Neural cell (in vitro differentiated cells): Measurements from ENCODE around the gene PRKAG2. TPM values are rescaled to one million over a fixed set of nuclear protein-coding genes. Genes with fewer than 3 reads are reported as not detected.

Source experiments
- H2AFZ ChIP-seq: fragments of 200-600, 300-800 bp; sonication (generic), shearing (Covaris generic); 2 replicates; pipeline ENCODE4 v1.6.0; 2014; ENCODE audit warnings: low read depth, mild to moderate bottlenecking, antibody characterized with exemption, low read length, moderate library complexity
- H3F3A ChIP-seq: fragments of 200-600 bp; shearing (Covaris generic); 2 replicates; pipeline ENCODE4 v1.6.1; 2016; ENCODE audit warnings: mild to moderate bottlenecking, moderate library complexity, mixed read lengths, antibody characterized with exemption, low read length; ENCODE audit not compliant: insufficient read depth, poor library complexity, severe bottlenecking
- H3K27ac ChIP-seq: fragments of 200-600, 300-800 bp; sonication (generic), shearing (Covaris generic); 2 replicates; pipeline ENCODE4 v1.5.1; 2014; ENCODE audit warnings: mild to moderate bottlenecking, low read length, moderate library complexity
- H3K27me3 ChIP-seq: fragments of 300-800, 200-600 bp; sonication (generic), shearing (Covaris generic); 2 replicates; pipeline ENCODE4 v1.6.0; 2014; ENCODE audit warnings: mild to moderate bottlenecking, low read depth, low read length, moderate library complexity; ENCODE audit not compliant: insufficient read depth
- H3K36me3 ChIP-seq: fragments of 300-800, 200-600 bp; sonication (generic), shearing (Covaris generic); 2 replicates; pipeline ENCODE4 v1.5.1; 2014; ENCODE audit warnings: mild to moderate bottlenecking, antibody characterized with exemption, low read length, moderate library complexity; ENCODE audit not compliant: insufficient read depth
- H3K4me2 ChIP-seq: fragments of 300-800, 200-600 bp; sonication (generic), shearing (Covaris generic); 2 replicates; pipeline ENCODE4 v1.6.0; 2014; ENCODE audit warnings: mild to moderate bottlenecking, low read length
- H3K4me3 ChIP-seq: fragments of 300-800, 200-600 bp; sonication (generic), shearing (Covaris generic); 2 replicates; pipeline ENCODE4 v1.5.1; 2014; ENCODE audit warnings: mild to moderate bottlenecking, low read length, moderate library complexity
- H3K79me2 ChIP-seq: fragments of 200-600 bp; shearing (Covaris generic); replicated peaks from 2 replicates; pipeline ENCODE4 v1.6.0; 2014; ENCODE audit warnings: mild to moderate bottlenecking, low read length, moderate library complexity; ENCODE audit not compliant: insufficient read depth
- H3K9ac ChIP-seq: fragments of 300-800, 200-600 bp; sonication (generic), shearing (Covaris generic); 2 replicates; pipeline ENCODE4 v1.6.1; 2016; ENCODE audit warnings: mild to moderate bottlenecking, low read length, mixed read lengths
- H3K9me2 ChIP-seq: fragments of 200-600 bp; shearing (Covaris generic); 2 replicates; pipeline ENCODE4 v1.6.1; 2016; ENCODE audit warnings: mild to moderate bottlenecking, low read length, mixed read lengths; ENCODE audit not compliant: insufficient read depth
- H3K9me3 ChIP-seq: fragments of 200-600, 300-800 bp; sonication (generic), shearing (Covaris generic); 2 replicates; pipeline ENCODE4 v1.6.1; 2016; ENCODE audit warnings: mild to moderate bottlenecking, mixed run types, low read length, moderate library complexity, mixed read lengths
- H4K20me1 ChIP-seq: fragments of 200-600 bp; shearing (Covaris generic); 2 replicates; pipeline ENCODE4 v1.6.1; 2016; ENCODE audit warnings: mild to moderate bottlenecking, mixed run types; ENCODE audit not compliant: insufficient read depth
- EP300 ChIP-seq: fragments of 450-650 bp; conservative IDR thresholded peaks from 2 replicates; pipeline ENCODE4 v1.6.1; 2014; ENCODE audit warnings: antibody characterized with exemption, mild to moderate bottlenecking, moderate library complexity; ENCODE audit not compliant: poor library complexity, severe bottlenecking
- EZH2 ChIP-seq: fragments of 200-600, 300-800 bp; shearing (Covaris generic), sonication (generic); IDR thresholded peaks from 2 replicates; pipeline ENCODE4 v1.6.1; 2014; ENCODE audit warnings: antibody characterized with exemption, low read length, borderline replicate concordance, mild to moderate bottlenecking; ENCODE audit not compliant: insufficient read depth, poor library complexity, severe bottlenecking
- MXI1 ChIP-seq: fragments of 450-650 bp; conservative IDR thresholded peaks from 2 replicates; pipeline ENCODE4 v1.6.1; 2014; ENCODE audit warnings: antibody characterized with exemption, mild to moderate bottlenecking; ENCODE audit not compliant: poor library complexity, severe bottlenecking
- POLR2AphosphoS5 ChIP-seq: IDR thresholded peaks from 2 replicates; pipeline ENCODE4 v1.6.1; 2012
- RAD21 ChIP-seq: fragments of 450-650 bp; conservative IDR thresholded peaks from 2 replicates; pipeline ENCODE4 v1.6.1; 2014; ENCODE audit warnings: antibody characterized with exemption, mild to moderate bottlenecking, moderate library complexity
- SMC3 ChIP-seq: fragments of 450-650 bp; conservative IDR thresholded peaks from 2 replicates; pipeline ENCODE4 v1.6.1; 2014; ENCODE audit warnings: antibody characterized with exemption, mild to moderate bottlenecking, moderate library complexity; ENCODE audit not compliant: poor library complexity
- TAF1 ChIP-seq: IDR thresholded peaks from 2 replicates; pipeline ENCODE4 v1.6.1; 2012; ENCODE audit warnings: low read depth
- polyA plus RNA-seq: library from polyadenylated mRNA; depleted of rRNA; stranded (reverse); fragments of >200 nt; gene quantifications from 2 replicates; pipeline ENCODE4 v1.2.3, GENCODE V29; 2014
- TF ChIP-seq, protein P1 (sequence below): fragments of 450-650 bp; IDR thresholded peaks from 2 replicates; pipeline ENCODE4 v1.5.1; 2014; ENCODE audit warnings: antibody characterized with exemption, mild to moderate bottlenecking, moderate library complexity; ENCODE audit not compliant: poor library complexity, severe bottlenecking
- TF ChIP-seq, protein P2 (sequence below): IDR thresholded peaks from 2 replicates; pipeline ENCODE4 v1.6.1; 2012; ENCODE audit warnings: borderline replicate concordance

Gene PRKAG2
- polyA plus RNA-seq, 1 donor from 2014 or later: 22.9 TPM

DNA sequence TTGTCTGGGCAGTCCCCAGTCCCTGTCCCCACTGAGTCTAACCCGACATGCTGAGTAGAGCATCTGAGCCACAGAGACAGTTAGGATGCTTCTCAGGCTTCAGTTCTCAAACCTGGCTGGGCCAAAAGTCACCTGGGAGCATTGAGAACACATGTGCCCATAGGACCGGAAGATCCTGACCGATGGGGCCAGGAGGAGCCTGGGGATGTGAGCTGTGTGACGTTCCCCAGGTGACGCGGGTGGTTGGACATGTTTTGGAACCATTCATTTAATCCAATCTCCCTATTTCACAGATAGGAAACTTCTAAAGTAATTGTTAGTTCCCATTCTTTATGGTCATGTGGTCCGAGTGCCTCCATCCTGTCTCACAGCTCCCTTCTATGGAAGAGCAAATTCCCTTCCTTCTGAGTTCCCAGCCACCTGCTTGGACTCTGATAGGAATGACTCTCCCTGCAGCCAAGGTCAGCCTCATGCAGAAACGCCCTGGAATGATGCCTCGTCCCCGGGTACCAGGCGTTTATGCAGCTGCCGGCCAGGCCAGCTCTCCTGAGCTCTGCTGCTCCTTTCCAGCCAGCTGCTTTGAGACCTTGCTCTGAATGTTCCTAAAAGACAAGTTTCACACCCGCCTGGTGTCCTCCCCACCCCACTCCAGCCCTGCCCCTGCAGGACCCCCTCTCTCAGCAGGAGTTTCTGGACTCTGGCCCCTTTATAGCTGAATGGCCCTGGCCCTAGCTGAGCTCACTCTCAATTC lies 190.7 kb downstream of the PRKAG2 start:
- no peaks in the 10 kb centered on the region for H3K27me3 ChIP-seq
- TF ChIP-seq, protein P1, sequence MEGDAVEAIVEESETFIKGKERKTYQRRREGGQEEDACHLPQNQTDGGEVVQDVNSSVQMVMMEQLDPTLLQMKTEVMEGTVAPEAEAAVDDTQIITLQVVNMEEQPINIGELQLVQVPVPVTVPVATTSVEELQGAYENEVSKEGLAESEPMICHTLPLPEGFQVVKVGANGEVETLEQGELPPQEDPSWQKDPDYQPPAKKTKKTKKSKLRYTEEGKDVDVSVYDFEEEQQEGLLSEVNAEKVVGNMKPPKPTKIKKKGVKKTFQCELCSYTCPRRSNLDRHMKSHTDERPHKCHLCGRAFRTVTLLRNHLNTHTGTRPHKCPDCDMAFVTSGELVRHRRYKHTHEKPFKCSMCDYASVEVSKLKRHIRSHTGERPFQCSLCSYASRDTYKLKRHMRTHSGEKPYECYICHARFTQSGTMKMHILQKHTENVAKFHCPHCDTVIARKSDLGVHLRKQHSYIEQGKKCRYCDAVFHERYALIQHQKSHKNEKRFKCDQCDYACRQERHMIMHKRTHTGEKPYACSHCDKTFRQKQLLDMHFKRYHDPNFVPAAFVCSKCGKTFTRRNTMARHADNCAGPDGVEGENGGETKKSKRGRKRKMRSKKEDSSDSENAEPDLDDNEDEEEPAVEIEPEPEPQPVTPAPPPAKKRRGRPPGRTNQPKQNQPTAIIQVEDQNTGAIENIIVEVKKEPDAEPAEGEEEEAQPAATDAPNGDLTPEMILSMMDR: no peak
- TF ChIP-seq SMC3: no peak
- no peak for TF ChIP-seq EP300
- TF ChIP-seq, protein P2, sequence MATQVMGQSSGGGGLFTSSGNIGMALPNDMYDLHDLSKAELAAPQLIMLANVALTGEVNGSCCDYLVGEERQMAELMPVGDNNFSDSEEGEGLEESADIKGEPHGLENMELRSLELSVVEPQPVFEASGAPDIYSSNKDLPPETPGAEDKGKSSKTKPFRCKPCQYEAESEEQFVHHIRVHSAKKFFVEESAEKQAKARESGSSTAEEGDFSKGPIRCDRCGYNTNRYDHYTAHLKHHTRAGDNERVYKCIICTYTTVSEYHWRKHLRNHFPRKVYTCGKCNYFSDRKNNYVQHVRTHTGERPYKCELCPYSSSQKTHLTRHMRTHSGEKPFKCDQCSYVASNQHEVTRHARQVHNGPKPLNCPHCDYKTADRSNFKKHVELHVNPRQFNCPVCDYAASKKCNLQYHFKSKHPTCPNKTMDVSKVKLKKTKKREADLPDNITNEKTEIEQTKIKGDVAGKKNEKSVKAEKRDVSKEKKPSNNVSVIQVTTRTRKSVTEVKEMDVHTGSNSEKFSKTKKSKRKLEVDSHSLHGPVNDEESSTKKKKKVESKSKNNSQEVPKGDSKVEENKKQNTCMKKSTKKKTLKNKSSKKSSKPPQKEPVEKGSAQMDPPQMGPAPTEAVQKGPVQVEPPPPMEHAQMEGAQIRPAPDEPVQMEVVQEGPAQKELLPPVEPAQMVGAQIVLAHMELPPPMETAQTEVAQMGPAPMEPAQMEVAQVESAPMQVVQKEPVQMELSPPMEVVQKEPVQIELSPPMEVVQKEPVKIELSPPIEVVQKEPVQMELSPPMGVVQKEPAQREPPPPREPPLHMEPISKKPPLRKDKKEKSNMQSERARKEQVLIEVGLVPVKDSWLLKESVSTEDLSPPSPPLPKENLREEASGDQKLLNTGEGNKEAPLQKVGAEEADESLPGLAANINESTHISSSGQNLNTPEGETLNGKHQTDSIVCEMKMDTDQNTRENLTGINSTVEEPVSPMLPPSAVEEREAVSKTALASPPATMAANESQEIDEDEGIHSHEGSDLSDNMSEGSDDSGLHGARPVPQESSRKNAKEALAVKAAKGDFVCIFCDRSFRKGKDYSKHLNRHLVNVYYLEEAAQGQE: no peak
- no peaks in the 10 kb centered on the region for H3K79me2 ChIP-seq
- no peak overlapping the region for H3K4me3 ChIP-seq
- H3K4me2 ChIP-seq: no peak overlapping the region
- no peak overlapping the region for H3K9ac ChIP-seq
- H3K9me3 ChIP-seq: no peaks in the 10 kb centered on the region
- H3K9me2 ChIP-seq: no peaks in the 10 kb centered on the region
- no peaks in the 10 kb centered on the region for H3K36me3 ChIP-seq
- H2AFZ ChIP-seq: no peak overlapping the region
- no peaks in the 10 kb centered on the region for H4K20me1 ChIP-seq
- no peaks in the 10 kb centered on the region for H3F3A ChIP-seq
- H3K27ac ChIP-seq: no peak overlapping the region

DNA sequence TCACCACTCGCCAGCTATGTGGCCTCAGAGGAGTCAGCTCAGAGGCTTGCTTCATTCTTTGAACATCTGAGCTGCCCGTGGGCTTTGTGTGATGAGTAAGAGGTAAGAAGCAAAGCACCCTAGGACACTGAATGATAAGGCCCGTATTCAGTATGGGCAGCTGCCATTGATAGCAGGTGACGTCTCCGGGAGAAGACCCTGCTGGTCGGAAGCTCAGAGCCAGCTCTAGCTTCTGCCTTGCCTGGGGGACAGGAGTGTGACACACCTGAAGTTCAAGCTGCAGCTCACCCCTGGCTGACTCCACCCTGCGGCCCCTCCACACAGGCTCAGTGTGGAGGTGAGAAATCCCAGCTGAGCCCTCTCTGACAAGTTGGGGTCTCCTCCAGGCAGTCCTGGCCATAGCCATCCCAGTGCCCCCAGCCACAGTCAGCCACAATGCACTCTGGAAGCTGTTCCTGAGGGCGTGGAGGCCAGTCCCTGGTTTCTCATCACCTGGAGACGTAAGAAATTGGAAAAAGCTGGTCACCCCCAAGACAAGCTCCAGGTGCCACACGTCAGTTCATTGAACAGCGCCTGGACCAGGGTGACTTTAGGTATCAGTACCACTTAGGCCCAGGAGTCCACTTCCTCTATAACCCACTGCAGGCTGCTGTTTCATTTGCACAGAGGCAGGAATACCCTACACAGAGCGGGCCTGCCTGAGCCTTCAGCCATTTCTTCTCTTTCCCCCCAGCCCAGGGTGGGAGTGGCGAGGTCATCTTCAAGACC lies 192.3 kb downstream of the PRKAG2 start:
- Histone ChIP-seq H3K27ac (no peak overlapping the region), H3K9me3 (no peaks in the 10 kb centered on the region), H4K20me1 (no peaks in the 10 kb centered on the region), H3K9me2 (no peaks in the 10 kb centered on the region), H3K4me3 (no peak overlapping the region), H3K4me2 (no peak overlapping the region), H2AFZ (no peak overlapping the region), H3F3A (no peaks in the 10 kb centered on the region), H3K9ac (no peak overlapping the region), H3K36me3 (no peaks in the 10 kb centered on the region), H3K27me3 (no peaks in the 10 kb centered on the region), H3K79me2 (no peaks in the 10 kb centered on the region)
- TF ChIP-seq MXI1 (no peak), POLR2AphosphoS5 (no peak), EZH2 (no peak), TAF1 (no peak), EP300 (no peak), RAD21 (no peak), SMC3 (no peak)
- TF ChIP-seq, protein P1: no peak
- TF ChIP-seq, protein P2: no peak
